Neural cell (in vitro differentiated cells): ENCODE results near the gene EPHA6. TPM values are rescaled to one million over a fixed set of nuclear protein-coding genes. Genes with fewer than 3 reads are reported as not detected.
"Not testable (repeated sequence)": the region's sequence is repeated elsewhere in the genome, so short reads cannot be mapped to it uniquely, and the experiment has no call there.

Experiments
- H2AFZ ChIP-seq: fragments of 200-600, 300-800 bp; sonication (generic), shearing (Covaris generic); 2 replicates; pipeline ENCODE4 v1.6.0; 2014; ENCODE audit warnings: low read depth, mild to moderate bottlenecking, antibody characterized with exemption, low read length, moderate library complexity
- H3F3A ChIP-seq: fragments of 200-600 bp; shearing (Covaris generic); 2 replicates; pipeline ENCODE4 v1.6.1; 2016; ENCODE audit warnings: mild to moderate bottlenecking, moderate library complexity, mixed read lengths, antibody characterized with exemption, low read length; ENCODE audit not compliant: insufficient read depth, poor library complexity, severe bottlenecking
- H3K27ac ChIP-seq: fragments of 200-600, 300-800 bp; sonication (generic), shearing (Covaris generic); 2 replicates; pipeline ENCODE4 v1.5.1; 2014; ENCODE audit warnings: mild to moderate bottlenecking, low read length, moderate library complexity
- H3K27me3 ChIP-seq: fragments of 300-800, 200-600 bp; sonication (generic), shearing (Covaris generic); 2 replicates; pipeline ENCODE4 v1.6.0; 2014; ENCODE audit warnings: mild to moderate bottlenecking, low read depth, low read length, moderate library complexity; ENCODE audit not compliant: insufficient read depth
- H3K36me3 ChIP-seq: fragments of 300-800, 200-600 bp; sonication (generic), shearing (Covaris generic); 2 replicates; pipeline ENCODE4 v1.5.1; 2014; ENCODE audit warnings: mild to moderate bottlenecking, antibody characterized with exemption, low read length, moderate library complexity; ENCODE audit not compliant: insufficient read depth
- H3K4me2 ChIP-seq: fragments of 300-800, 200-600 bp; sonication (generic), shearing (Covaris generic); 2 replicates; pipeline ENCODE4 v1.6.0; 2014; ENCODE audit warnings: mild to moderate bottlenecking, low read length
- H3K4me3 ChIP-seq: fragments of 300-800, 200-600 bp; sonication (generic), shearing (Covaris generic); 2 replicates; pipeline ENCODE4 v1.5.1; 2014; ENCODE audit warnings: mild to moderate bottlenecking, low read length, moderate library complexity
- H3K79me2 ChIP-seq: fragments of 200-600 bp; shearing (Covaris generic); replicated peaks from 2 replicates; pipeline ENCODE4 v1.6.0; 2014; ENCODE audit warnings: mild to moderate bottlenecking, low read length, moderate library complexity; ENCODE audit not compliant: insufficient read depth
- H3K9ac ChIP-seq: fragments of 300-800, 200-600 bp; sonication (generic), shearing (Covaris generic); 2 replicates; pipeline ENCODE4 v1.6.1; 2016; ENCODE audit warnings: mild to moderate bottlenecking, low read length, mixed read lengths
- H3K9me2 ChIP-seq: fragments of 200-600 bp; shearing (Covaris generic); 2 replicates; pipeline ENCODE4 v1.6.1; 2016; ENCODE audit warnings: mild to moderate bottlenecking, low read length, mixed read lengths; ENCODE audit not compliant: insufficient read depth
- H3K9me3 ChIP-seq: fragments of 200-600, 300-800 bp; sonication (generic), shearing (Covaris generic); 2 replicates; pipeline ENCODE4 v1.6.1; 2016; ENCODE audit warnings: mild to moderate bottlenecking, mixed run types, low read length, moderate library complexity, mixed read lengths
- H4K20me1 ChIP-seq: fragments of 200-600 bp; shearing (Covaris generic); 2 replicates; pipeline ENCODE4 v1.6.1; 2016; ENCODE audit warnings: mild to moderate bottlenecking, mixed run types; ENCODE audit not compliant: insufficient read depth
- CTCF ChIP-seq: fragments of 450-650 bp; IDR thresholded peaks from 2 replicates; pipeline ENCODE4 v1.5.1; 2014; ENCODE audit warnings: antibody characterized with exemption, mild to moderate bottlenecking, moderate library complexity; ENCODE audit not compliant: poor library complexity, severe bottlenecking
- EP300 ChIP-seq: fragments of 450-650 bp; conservative IDR thresholded peaks from 2 replicates; pipeline ENCODE4 v1.6.1; 2014; ENCODE audit warnings: antibody characterized with exemption, mild to moderate bottlenecking, moderate library complexity; ENCODE audit not compliant: poor library complexity, severe bottlenecking
- EZH2 ChIP-seq: fragments of 200-600, 300-800 bp; shearing (Covaris generic), sonication (generic); IDR thresholded peaks from 2 replicates; pipeline ENCODE4 v1.6.1; 2014; ENCODE audit warnings: antibody characterized with exemption, low read length, borderline replicate concordance, mild to moderate bottlenecking; ENCODE audit not compliant: insufficient read depth, poor library complexity, severe bottlenecking
- MXI1 ChIP-seq: fragments of 450-650 bp; conservative IDR thresholded peaks from 2 replicates; pipeline ENCODE4 v1.6.1; 2014; ENCODE audit warnings: antibody characterized with exemption, mild to moderate bottlenecking; ENCODE audit not compliant: poor library complexity, severe bottlenecking
- POLR2AphosphoS5 ChIP-seq: IDR thresholded peaks from 2 replicates; pipeline ENCODE4 v1.6.1; 2012
- RAD21 ChIP-seq: fragments of 450-650 bp; conservative IDR thresholded peaks from 2 replicates; pipeline ENCODE4 v1.6.1; 2014; ENCODE audit warnings: antibody characterized with exemption, mild to moderate bottlenecking, moderate library complexity
- REST ChIP-seq: IDR thresholded peaks from 2 replicates; pipeline ENCODE4 v1.6.1; 2012; ENCODE audit warnings: borderline replicate concordance
- SMC3 ChIP-seq: fragments of 450-650 bp; conservative IDR thresholded peaks from 2 replicates; pipeline ENCODE4 v1.6.1; 2014; ENCODE audit warnings: antibody characterized with exemption, mild to moderate bottlenecking, moderate library complexity; ENCODE audit not compliant: poor library complexity
- TAF1 ChIP-seq: IDR thresholded peaks from 2 replicates; pipeline ENCODE4 v1.6.1; 2012; ENCODE audit warnings: low read depth
- polyA plus RNA-seq: library from polyadenylated mRNA; depleted of rRNA; stranded (reverse); fragments of >200 nt; gene quantifications from 2 replicates; pipeline ENCODE4 v1.2.3, GENCODE V29; 2014

EPHA6 gene
- polyA plus RNA-seq, 1 donor from 2014 or later, result 0.56 TPM

- Histone ChIP-seq H3K9me3 (no peaks in the 10 kb centered on the region), H3K79me2 (no peaks in the 10 kb centered on the region), H3K4me2 (no peak overlapping the region), H3K9me2 (no peaks in the 10 kb centered on the region), H3F3A (no peaks in the 10 kb centered on the region), H3K36me3 (no peaks in the 10 kb centered on the region), H3K9ac (no peak overlapping the region), H4K20me1 (no peaks in the 10 kb centered on the region), H3K4me3 (no peak overlapping the region), H2AFZ (no peak overlapping the region), H3K27ac (no peak overlapping the region), H3K27me3 (no peaks in the 10 kb centered on the region)
- no peak for TF ChIP-seq RAD21
- TF ChIP-seq EP300, result no peak
- no peak for TF ChIP-seq MXI1
- no peak for TF ChIP-seq EZH2
- TF ChIP-seq POLR2AphosphoS5, result no peak
- no peak for TF ChIP-seq CTCF
- no peak for TF ChIP-seq TAF1
- no peak for TF ChIP-seq SMC3
- TF ChIP-seq REST, result no peak
Measured at GRCh38 chr3:97530691-97531090, 716.3 kb downstream of the EPHA6 start.

- not testable (repeated sequence) for H3K9ac ChIP-seq, H3K36me3 ChIP-seq, H3F3A ChIP-seq, H3K27ac ChIP-seq, H3K4me3 ChIP-seq, H3K9me2 ChIP-seq, H3K79me2 ChIP-seq, H3K27me3 ChIP-seq, H4K20me1 ChIP-seq, H2AFZ ChIP-seq, H3K9me3 ChIP-seq, H3K4me2 ChIP-seq
Measured at GRCh38 chr3:97547573-97547972, 733.2 kb downstream of the EPHA6 start.

GRCh38 chr3:97550408-97550807, 736.0 kb downstream of the EPHA6 start:
- Histone ChIP-seq H4K20me1 (no peaks in the 10 kb centered on the region), H3K27me3 (no peaks in the 10 kb centered on the region), H2AFZ (no peak overlapping the region), H3K9me3 (no peaks in the 10 kb centered on the region), H3K9me2 (no peaks in the 10 kb centered on the region), H3K4me2 (no peak overlapping the region), H3K79me2 (no peaks in the 10 kb centered on the region), H3F3A (no peaks in the 10 kb centered on the region), H3K36me3 (no peaks in the 10 kb centered on the region), H3K9ac (no peak overlapping the region), H3K4me3 (no peak overlapping the region), H3K27ac (no peak overlapping the region)
- TF ChIP-seq MXI1, result no peak
- no peak for TF ChIP-seq SMC3
- no peak for TF ChIP-seq TAF1
- TF ChIP-seq REST, result no peak
- TF ChIP-seq CTCF, result no peak
- TF ChIP-seq POLR2AphosphoS5, result no peak
- TF ChIP-seq EZH2, result no peak
- no peak for TF ChIP-seq RAD21
- TF ChIP-seq EP300, result no peak
